ENCODE results near the gene NCR2.

Gene NCR2

DNA sequence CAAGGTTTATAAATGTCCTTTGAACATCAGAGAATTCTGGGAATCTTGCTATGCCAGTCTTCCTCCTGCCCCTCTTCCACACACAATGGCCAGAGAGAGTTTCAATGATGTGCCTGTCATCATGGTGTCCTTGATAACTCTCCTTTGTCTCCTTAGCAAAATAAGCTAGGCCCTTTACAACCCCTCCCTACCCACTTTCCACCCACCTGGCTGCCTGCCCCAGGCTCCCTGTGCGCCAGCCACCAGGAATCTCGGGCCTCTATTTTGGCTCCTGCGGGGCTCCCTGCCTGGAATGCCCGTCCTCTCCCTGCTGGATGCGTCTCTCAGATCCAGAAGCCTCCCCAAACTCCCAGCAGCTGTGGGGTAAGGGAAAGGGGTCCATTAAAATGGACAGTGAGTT, 60.9 kb downstream of the NCR2 start:
- DNase-seq, result no peak

DNA sequence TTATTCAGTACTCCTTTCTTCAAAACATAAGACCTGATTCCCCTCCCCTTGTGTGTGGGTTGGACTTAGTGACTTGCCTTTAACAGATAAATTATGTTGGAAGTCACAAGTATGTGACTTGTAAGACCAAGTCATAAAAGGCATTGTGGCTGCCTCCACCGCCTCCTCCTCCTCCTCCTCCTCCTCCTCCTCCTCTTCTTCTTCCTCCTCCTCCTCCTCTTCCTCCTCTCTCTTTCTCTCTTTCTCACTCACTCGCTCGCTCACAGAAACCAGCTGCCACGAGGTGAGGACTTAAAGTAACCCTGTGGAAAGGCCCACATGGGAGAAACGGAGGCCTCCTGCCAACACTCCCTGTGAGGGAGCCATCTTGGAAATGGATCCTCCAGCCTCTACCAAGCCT, 64.0 kb downstream of the NCR2 start:
- DNase-seq, result no peak

Measured in nucleus accumbens (tissue), 56 donors.